Fibroblast of lung (primary cell): ENCODE data around the gene DDX28. TPM values are rescaled to one million over a fixed set of nuclear protein-coding genes. Genes with fewer than 3 reads are reported as not detected.

ENCODE experiments used
- DNase-seq, 2 donors: peaks; one replicate each; pipeline versions ENCODE4 v3.0.0 to v3.0.0-alpha.2; 2010; ENCODE audit warnings: low read depth in 2 of 2
- H2AFZ ChIP-seq: 2 replicates; pipeline ENCODE4 v1.5.1; 2012; ENCODE audit warnings: low read length, control low read depth, inconsistent platforms
- H3K27ac ChIP-seq: 2 replicates; pipeline ENCODE4 v1.5.1; 2011; ENCODE audit warnings: low read length, control low read depth; ENCODE audit not compliant: insufficient read depth
- H3K27me3 ChIP-seq: 2 replicates; pipeline ENCODE4 v1.5.1; 2011; ENCODE audit warnings: mild to moderate bottlenecking, low read length; ENCODE audit not compliant: control insufficient read depth, insufficient read depth
- H3K36me3 ChIP-seq: 2 replicates; pipeline ENCODE4 v1.5.1; 2011; ENCODE audit warnings: low read length; ENCODE audit not compliant: control insufficient read depth, insufficient read depth
- H3K4me1 ChIP-seq: 2 replicates; pipeline ENCODE4 v1.5.1; 2011; ENCODE audit warnings: low read length; ENCODE audit not compliant: control insufficient read depth, insufficient read depth; ENCODE audit errors: extremely low read depth
- H3K4me2 ChIP-seq: 2 replicates; pipeline ENCODE4 v1.5.1; 2011; ENCODE audit warnings: low read length, control low read depth; ENCODE audit not compliant: insufficient read depth; ENCODE audit errors: extremely low read depth
- H3K4me3 ChIP-seq, 4 experiments: fragments of 200-600 bp in 1 of 4; sonication (generic) in 1 of 4; replicated peaks in 1 of 4; 2 replicates each; pipeline ENCODE4 v1.5.1; 2011 to 2016; ENCODE audit warnings: low read length in 4 of 4, low read depth in 3 of 4, mild to moderate bottlenecking in 3 of 4, control low read depth in 2 of 4, inconsistent platforms in 1 of 4, mixed read lengths in 1 of 4; ENCODE audit not compliant: insufficient read depth in 1 of 4; ENCODE audit errors: control extremely low read depth in 1 of 4
- H3K79me2 ChIP-seq: 2 replicates; pipeline ENCODE4 v1.5.1; 2012; ENCODE audit warnings: mild to moderate bottlenecking, low read length, inconsistent platforms; ENCODE audit not compliant: control insufficient read depth, insufficient read depth
- H3K9ac ChIP-seq: 2 replicates; pipeline ENCODE4 v1.5.1; 2011; ENCODE audit warnings: mild to moderate bottlenecking, low read length, control low read depth; ENCODE audit not compliant: insufficient read depth
- H3K9me3 ChIP-seq: 2 replicates; pipeline ENCODE4 v1.5.1; 2012; ENCODE audit warnings: low read depth, low read length; ENCODE audit not compliant: control insufficient read depth, insufficient read depth
- H4K20me1 ChIP-seq: 2 replicates; pipeline ENCODE4 v1.5.1; 2011; ENCODE audit warnings: low read length; ENCODE audit not compliant: control insufficient read depth, insufficient read depth; ENCODE audit errors: extremely low read depth
- EZH2 ChIP-seq: IDR thresholded peaks from 2 replicates; pipeline ENCODE4 v1.5.1; 2012; ENCODE audit warnings: low read length, control low read depth, mild to moderate bottlenecking; ENCODE audit errors: missing control alignments
- polyA plus RNA-seq, 2 donors: library from polyadenylated mRNA; depleted of rRNA in 1 of 2; stranded (reverse) in 1 of 2; unstranded in 1 of 2; fragments of >200 nt; gene quantifications; 2 replicates each; pipeline ENCODE4 v1.2.1, GENCODE V29; 2011 to 2012; ENCODE audit warnings: missing spikeins in 1 of 2
- total RNA-seq: library from RNA; depleted of rRNA; stranded (reverse); fragments of >200 nt; gene quantifications from 2 replicates; pipeline ENCODE4 v1.2.1, GENCODE V29; 2014
- TF ChIP-seq, protein P1 (sequence below), 2 donors: IDR thresholded peaks in 1 of 2; conservative IDR thresholded peaks in 1 of 2; 1 replicate in 1 of 2; 2 replicates in 1 of 2; pipeline ENCODE4 v1.5.1; 2011 to 2012; ENCODE audit warnings: low read length in 2 of 2, control low read depth in 1 of 2, inconsistent platforms in 1 of 2, low read depth in 1 of 2, mild to moderate bottlenecking in 1 of 2

Gene DDX28
- total and polyA plus RNA-seq, 2 donors (not counting 1 experiment from before 2014, with no cell fraction given): 5.3 to 10.7 TPM

DNA sequence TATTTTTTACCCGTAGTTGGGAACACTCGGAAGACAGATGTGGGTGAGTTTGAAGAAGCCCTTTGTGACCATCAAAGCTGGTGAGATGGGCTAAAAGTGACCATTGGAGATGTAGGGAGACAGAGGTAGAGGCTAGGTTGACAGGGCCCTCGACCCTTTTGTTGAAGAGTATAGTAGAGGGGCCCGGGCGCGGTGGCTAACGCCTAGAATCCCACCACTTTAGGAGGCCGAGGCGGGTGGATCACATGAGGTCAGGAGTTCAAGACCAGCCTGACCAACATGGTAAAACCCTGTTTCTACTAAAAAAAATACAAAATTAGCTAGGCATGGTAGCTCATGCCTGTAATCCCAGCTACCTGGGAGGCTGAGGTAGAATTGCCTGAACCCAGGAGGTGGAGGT, 45.9 kb upstream of the DDX28 start:
- Histone ChIP-seq H3K9ac (no peak overlapping the region), H3K27me3 (no peaks in the 10 kb centered on the region), H4K20me1 (no peaks in the 10 kb centered on the region), H3K4me1 (peaks cover 13% of the 10 kb centered on the region), H3K4me2 (no peak overlapping the region), H3K79me2 (no peaks in the 10 kb centered on the region), H3K9me3 (no peaks in the 10 kb centered on the region), H3K4me3 (no peak overlapping the region), H3K27ac (no peak overlapping the region), H2AFZ (no peak overlapping the region), H3K36me3 (peaks cover 7% of the 10 kb centered on the region)
- TF ChIP-seq EZH2: no peak
- TF ChIP-seq, protein P1, sequence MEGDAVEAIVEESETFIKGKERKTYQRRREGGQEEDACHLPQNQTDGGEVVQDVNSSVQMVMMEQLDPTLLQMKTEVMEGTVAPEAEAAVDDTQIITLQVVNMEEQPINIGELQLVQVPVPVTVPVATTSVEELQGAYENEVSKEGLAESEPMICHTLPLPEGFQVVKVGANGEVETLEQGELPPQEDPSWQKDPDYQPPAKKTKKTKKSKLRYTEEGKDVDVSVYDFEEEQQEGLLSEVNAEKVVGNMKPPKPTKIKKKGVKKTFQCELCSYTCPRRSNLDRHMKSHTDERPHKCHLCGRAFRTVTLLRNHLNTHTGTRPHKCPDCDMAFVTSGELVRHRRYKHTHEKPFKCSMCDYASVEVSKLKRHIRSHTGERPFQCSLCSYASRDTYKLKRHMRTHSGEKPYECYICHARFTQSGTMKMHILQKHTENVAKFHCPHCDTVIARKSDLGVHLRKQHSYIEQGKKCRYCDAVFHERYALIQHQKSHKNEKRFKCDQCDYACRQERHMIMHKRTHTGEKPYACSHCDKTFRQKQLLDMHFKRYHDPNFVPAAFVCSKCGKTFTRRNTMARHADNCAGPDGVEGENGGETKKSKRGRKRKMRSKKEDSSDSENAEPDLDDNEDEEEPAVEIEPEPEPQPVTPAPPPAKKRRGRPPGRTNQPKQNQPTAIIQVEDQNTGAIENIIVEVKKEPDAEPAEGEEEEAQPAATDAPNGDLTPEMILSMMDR (conservative IDR thresholded peaks at IDR 0.05 in 1 of 2, IDR thresholded peaks at IDR 0.05 in 1 of 2; ENCODE audit: low read depth in 1 of 2, low read length in 2 of 2): no peak
- DNase-seq: no peak

DNA sequence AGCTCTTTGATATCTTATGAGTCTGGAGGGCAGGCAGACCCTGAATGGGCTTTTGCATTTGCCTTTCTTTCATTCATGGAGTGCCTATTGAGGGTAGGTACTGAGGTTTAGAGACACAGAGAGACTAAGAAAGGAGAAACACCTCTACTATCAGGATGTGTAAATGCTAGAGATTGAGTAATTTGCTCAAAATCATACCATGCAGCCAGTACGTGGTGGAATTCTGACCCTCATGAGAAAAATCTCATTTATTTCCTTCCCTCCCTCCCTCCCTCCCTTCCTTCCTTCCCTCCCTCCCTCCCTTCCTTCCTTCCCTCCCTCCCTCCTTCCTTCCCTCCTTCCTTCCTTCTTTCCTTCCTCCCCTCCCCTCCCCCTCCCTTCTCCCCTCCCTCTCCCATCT, 43.7 kb upstream of the DDX28 start:
- no peak overlapping the region for H3K27ac ChIP-seq
- H3K4me1 ChIP-seq: peaks cover 13% of the 10 kb centered on the region
- H3K9ac ChIP-seq: no peak overlapping the region
- peaks cover 8% of the 10 kb centered on the region for H3K36me3 ChIP-seq
- H3K27me3 ChIP-seq: no peaks in the 10 kb centered on the region
- no peak overlapping the region for H2AFZ ChIP-seq
- no peak overlapping the region for H3K4me3 ChIP-seq
- no peaks in the 10 kb centered on the region for H4K20me1 ChIP-seq
- H3K79me2 ChIP-seq: no peaks in the 10 kb centered on the region
- H3K9me3 ChIP-seq: no peaks in the 10 kb centered on the region
- no peak for DNase-seq
- H3K4me2 ChIP-seq: no peak overlapping the region
- TF ChIP-seq, protein P1 (conservative IDR thresholded peaks at IDR 0.05 in 1 of 2, IDR thresholded peaks at IDR 0.05 in 1 of 2; ENCODE audit: low read depth in 1 of 2, low read length in 2 of 2): no peak
- no peak for TF ChIP-seq EZH2

DNA sequence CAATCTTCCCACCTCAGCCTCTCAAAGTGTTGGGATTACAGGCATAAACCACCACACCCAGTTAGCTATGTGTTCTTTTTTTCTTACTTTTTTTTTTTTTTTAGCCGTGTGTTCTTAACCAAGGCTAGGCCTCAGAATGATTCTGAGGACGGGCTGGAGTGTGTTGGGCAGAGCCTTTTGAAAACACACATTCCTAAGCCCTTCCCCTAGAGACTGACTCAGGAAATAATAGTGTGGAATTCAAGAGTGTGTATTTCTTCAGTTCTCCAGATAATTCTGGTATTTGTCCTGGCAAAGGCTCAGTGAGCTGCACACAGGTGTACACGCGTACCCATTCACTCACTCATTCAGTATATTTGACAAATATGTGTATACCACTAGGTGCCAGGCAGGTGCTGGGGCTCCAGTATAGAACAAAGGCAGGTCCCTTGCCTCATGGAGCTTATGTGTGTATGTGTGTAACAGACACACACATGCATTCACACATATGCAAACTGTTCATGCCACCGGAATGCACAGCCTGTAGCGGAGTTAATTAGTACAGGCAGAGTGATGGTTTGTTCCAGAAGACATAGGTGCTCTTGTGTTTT, 42.8 kb upstream of the DDX28 start:
- Histone ChIP-seq H3K4me2 (no peak overlapping the region), H4K20me1 (no peaks in the 10 kb centered on the region), H3K27me3 (no peaks in the 10 kb centered on the region), H3K36me3 (peaks cover 5% of the 10 kb centered on the region), H3K9ac (no peak overlapping the region), H3K9me3 (no peaks in the 10 kb centered on the region), H3K27ac (peak overlapping the region; percentile 25), H3K4me3 (no peak overlapping the region), H3K79me2 (no peaks in the 10 kb centered on the region), H2AFZ (no peak overlapping the region), H3K4me1 (peaks cover 13% of the 10 kb centered on the region)
- peak; percentile 39 to 86 for DNase-seq
- TF ChIP-seq EZH2: no peak
- TF ChIP-seq, protein P1 (conservative IDR thresholded peaks at IDR 0.05 in 1 of 2, IDR thresholded peaks at IDR 0.05 in 1 of 2; ENCODE audit: low read depth in 1 of 2, low read length in 2 of 2): no peak
